ENCODE measurements around the gene RPTN.

The RPTN gene, protein sequence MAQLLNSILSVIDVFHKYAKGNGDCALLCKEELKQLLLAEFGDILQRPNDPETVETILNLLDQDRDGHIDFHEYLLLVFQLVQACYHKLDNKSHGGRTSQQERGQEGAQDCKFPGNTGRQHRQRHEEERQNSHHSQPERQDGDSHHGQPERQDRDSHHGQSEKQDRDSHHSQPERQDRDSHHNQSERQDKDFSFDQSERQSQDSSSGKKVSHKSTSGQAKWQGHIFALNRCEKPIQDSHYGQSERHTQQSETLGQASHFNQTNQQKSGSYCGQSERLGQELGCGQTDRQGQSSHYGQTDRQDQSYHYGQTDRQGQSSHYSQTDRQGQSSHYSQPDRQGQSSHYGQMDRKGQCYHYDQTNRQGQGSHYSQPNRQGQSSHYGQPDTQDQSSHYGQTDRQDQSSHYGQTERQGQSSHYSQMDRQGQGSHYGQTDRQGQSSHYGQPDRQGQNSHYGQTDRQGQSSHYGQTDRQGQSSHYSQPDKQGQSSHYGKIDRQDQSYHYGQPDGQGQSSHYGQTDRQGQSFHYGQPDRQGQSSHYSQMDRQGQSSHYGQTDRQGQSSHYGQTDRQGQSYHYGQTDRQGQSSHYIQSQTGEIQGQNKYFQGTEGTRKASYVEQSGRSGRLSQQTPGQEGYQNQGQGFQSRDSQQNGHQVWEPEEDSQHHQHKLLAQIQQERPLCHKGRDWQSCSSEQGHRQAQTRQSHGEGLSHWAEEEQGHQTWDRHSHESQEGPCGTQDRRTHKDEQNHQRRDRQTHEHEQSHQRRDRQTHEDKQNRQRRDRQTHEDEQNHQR

DNA sequence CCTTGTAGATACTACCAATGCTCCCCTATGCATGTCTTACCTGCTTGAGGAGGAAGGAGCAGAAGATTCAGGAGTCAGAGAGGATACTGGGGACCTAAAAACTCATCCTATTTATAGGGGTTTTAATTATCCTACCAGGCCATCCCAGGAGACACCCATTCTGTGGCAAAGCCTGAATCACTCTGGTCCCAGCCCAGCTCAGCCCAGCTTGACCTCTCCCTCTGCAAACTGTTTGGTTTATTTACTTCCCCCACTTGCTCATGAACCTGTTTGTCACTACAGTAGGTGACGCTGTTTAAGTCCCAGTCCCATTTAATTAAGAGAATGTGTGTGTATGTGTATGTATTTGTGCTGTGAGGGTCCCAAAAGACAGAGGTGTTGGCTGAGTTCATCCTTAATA lies at the start of gene RPTN:
TSS of gene RPTN (minus strand) at position 85 of the 400 bp plus-strand sequence. CDS start 1,339 bp downstream, outside the sequence.
- DNase-seq: no peak

DNA sequence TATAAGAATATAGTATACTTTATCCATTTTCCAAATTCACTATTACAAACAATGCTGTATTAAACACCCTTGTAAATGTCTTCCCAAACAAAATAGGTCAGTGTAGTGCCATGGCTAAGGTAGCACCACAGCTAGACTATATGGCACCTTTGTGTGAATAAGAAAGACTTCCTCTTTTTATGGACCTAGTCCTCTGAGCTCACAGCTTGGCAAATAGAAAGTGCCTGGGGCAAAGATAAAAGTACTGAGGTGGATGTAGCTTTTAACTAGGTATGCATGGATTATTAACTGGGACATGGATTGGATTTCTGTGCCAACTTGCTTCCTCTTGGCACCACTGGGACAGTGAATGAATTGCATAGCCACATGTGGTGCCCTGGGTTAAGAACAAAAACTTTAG lies 40.0 kb upstream of the RPTN start:
- no peak for DNase-seq

DNA sequence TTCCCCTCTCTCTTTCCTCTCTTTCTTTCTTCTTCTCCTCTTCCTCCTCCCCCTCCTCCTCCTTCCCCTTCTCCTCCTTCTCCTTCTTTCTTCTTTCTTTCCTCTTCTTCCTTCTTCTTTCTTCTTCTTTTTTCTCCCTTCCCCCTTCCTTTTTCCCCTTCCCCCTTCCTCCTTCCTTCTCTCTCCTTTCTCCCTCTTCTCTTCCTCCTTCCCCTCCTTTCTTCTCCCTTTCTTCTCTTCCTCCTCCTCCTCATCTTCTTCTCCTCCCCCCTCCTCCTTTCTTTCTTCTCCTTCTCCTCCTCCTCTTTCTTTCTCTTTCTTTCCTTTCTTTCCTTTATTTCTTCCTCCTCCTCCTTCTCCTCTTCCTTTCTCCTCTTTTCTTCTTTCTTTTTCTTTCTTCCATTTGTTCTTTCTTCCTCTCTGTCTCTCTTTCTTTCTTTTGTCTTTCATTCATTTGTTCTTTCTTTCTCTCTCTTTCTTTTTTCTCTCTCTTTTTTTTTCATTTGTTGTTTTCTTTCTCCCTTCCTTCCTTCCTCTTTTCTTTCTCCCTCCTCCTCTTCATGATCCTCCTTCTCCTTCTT lies 38.4 kb upstream of the RPTN start:
- DNase-seq: no peak

DNA sequence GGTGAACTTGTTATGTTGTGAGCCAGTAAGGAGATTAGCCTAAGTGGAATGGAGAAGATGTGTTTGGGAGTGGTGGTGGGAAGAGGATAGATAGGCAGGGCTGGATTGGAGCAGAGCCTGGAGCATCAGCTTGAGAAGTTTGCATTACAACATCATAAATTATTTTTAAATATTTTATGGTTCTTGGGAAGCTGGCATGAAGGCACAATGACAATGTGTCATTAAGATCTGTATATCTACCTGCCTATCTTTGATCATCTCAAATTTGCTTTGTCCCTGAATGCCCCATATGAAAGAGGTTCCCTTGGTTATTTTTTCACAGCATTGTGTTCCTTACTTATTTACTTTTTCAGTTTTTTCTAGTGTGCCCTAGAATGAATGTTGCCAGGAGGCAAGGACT lies 32.7 kb upstream of the RPTN start:
- DNase-seq: no peak

DNA sequence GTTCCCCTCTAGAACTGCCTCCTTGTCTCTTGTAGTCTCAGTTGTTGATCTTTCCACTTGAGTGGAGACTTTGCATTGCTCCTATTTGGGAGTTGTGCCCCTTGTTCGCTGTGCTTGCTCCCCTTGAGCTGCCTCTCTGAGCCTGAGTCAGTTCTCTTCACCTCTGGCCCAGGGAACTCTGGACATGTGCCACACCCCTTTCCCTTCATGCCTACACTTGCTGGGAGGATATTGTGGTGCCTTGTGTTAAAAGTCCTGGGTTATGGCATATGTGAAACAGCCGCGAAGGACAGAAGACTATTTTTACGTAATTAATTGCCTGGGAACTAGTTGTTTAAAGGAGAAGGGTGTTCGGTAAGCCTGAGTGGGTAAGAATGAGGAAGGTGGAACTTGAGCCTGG lies 32.2 kb upstream of the RPTN start:
- no peak for DNase-seq

DNA sequence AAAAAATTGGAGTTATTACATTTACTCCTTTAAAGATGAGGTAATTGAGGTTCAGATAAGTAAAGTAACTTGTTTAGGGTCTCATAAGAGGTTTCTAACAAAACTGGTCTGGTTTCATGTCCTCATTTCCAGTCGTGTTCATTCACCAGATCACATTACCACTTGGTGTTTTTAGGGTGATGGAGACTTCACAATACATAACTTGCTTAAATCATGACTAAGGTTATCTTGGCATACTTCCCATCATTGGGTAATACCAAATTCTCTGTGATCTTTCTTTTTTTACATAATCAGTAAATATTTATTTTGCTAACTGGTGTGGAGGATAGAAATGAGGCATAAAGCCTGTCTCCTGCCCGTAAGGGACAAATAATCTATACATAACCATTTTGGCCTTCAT lies 31.6 kb upstream of the RPTN start:
- no peak for DNase-seq

DNA sequence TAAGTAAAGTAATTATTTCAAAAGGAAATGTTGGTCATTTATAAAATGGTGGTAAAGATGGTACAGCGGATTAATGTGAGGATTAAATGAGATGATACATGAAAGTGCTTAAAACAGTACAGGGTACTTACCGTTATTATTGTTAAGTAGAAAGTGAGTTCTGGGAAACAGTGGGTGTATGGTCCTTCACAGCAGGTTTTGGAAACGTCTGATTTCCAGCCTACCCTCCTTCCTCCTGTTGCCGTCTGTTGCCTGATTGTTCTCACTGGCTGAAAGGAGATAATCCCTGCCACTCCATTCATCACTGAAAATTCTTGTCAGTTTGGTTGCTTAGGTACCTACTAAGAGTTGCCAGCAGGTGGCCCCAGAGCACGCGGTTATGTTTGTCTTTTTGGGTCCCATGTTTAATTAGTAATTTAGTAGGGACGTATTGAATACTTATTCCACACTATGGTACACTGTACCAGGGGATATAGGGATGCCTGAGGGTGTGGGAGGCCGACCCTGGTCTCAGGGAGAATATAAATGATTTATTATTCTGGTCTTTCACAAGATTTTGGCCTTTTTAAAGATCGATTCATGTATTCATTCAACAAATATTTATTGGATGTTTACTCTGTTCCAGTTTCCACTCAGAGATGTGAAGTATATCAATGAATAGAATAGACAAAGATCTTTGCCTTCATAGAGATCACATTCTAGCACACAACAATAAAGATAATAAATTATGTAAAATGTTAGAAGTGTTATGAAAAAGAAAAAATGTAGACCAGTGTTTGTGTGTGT lies 30.8 kb upstream of the RPTN start:
- DNase-seq: peak; percentile 64

DNA sequence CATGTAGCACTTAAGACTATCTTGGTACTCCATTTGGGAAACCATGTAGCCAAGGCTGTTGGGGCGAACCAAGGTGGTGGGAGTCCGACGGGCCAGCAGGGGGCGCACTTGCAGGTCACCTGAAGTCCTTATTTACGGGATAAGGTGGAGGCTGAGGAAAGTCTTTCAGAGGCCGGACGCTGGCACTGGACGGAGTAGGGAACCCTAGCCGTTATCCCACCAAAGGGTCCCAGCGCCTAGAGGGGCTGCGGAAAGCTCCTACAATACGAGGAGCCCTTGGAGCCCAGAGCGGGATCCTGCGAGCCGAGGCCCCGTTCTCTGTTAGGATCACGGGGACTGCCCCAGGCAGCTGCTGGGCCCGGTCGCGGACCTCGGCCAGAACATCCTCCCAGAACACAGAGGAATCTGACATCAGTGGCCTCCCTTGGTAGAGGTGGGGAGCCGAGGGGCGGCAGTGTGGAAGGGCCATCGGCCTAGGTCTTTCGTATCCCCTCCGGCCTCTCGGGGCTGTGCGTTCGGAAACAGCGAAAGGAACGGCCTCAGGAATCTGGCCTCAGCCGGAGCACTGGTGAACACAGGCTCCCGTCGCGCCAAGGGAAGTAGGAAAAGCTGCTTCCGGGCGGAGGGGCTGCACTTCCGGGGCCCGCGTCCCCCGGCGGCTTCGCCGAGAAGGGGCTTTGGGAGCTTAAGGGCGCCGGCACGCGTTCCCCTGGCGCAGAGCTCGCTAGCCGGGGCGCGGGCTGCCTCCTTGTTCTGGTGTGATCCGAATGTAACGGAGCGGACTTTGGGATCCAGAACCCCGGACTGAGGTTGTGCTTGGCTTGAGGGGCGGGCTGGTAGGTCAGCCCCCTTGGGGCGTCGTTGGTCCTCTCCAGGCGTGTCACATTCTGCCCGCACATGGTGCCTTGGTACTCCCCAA lies 29.9 kb upstream of the RPTN start:
- DNase-seq: peak; percentile 79

DNA sequence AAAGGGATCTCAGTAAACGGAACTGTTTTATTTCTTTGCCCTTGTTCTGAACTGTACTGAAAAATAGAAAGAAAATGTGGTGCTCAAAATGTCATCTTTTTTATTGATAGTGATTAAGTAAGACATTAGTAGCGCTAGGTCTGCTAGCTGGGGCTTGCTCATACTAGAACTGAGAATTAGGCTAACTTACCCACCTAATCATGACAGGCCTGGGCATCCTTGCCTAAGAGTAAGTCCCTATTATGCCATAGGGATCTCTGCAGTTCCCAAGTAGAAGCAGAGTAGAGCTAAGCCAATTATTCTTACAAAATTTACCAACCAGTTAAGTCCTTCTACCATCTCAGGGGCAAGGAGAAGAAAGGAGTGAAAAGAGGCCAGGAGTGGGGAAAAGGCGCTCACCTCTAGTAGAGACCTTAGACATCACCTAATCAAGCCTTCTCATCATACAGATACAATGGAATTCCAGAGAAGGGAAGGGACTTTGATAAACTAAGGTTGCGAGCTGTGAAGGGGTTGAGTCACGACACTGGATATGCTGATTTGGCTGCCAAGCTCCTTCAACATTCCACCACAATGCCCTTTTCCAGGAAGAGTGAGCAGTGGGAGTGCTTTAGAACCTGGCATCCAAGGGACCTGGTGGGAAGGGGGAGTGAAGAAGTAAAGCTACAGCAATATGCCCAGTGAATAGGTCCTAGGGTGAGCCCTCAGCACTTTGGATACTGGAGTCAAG lies 27.7 kb upstream of the RPTN start:
- no peak for DNase-seq

DNA sequence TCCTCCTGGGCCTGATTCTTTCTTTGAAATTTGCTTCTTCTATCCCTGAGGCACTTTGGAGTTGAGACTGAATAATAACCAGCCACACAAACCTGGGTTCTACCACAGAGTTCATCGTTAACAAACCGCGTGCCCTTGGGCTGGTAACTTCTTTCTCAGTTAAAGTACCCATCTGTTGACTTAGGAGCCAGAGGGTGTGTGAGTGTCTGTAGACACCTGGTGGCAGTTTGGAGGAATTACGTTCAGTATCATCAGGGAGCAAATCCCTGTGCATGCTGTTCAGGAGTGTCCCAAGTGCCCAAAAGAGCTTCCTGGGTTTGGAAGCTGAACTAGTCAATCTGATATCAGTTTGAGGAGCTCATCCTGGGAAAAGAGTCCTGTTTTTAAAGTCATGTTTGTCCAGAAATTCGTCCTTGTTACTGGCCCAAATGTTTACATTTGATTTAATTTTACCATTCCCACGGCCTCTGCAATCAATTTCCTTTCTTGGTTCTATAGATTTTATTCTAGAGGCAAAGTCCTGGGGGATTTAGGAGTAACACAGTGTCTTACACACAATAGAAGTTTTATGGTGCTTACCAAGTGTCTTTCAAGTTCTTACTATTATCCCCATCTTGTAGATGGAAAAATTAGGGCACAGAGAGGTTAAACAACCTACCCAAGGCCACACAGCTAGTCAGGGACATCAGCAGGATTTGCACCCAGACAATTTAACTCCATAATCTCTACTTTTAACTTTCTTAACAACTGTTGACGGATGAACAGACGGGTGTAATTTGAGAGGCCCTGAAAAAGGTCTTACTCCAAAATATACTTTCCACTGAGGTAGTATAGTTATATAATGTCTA lies 26.7 kb upstream of the RPTN start:
- peak; percentile 11 for DNase-seq

DNA sequence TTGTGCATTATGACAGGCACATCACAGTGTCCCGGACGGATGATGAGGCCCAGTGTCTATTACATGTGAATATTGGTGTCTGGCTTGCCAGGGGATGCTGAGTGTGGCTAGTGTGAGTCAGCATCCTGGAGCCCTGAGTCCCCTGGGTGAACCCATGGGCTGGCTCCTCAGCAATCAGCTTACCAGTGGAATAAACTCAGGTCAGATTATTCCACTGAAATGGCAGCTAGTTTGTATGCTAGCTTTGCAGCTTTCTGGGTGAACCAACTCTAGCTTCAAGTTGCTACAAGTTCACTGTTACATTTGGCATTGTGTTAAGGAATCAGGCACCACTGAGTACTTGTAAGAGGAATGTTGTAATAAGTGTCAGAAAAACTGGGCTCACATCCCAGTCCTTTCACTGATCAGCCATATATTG lies 23.9 kb upstream of the RPTN start:
- DNase-seq: no peak

DNA sequence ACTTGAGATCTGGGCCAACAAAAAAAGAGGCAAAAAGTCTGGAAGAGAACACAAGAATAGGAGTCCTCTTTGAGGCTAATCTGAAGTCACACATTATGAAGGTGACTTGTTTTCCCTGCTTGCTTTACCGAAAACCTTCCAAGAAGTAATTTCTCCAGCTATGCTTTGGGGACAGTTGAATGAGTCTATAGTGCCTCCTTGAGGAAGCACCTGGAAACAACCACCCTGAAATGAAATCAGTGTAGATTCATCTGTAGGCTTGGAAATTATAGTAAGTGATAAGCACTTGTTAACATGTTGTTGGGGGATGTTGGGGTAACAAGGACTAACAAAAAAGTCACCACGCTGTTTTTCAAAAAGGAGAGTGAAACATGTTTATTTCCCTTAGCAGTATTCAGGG lies 23.4 kb upstream of the RPTN start:
- DNase-seq: no peak

DNA sequence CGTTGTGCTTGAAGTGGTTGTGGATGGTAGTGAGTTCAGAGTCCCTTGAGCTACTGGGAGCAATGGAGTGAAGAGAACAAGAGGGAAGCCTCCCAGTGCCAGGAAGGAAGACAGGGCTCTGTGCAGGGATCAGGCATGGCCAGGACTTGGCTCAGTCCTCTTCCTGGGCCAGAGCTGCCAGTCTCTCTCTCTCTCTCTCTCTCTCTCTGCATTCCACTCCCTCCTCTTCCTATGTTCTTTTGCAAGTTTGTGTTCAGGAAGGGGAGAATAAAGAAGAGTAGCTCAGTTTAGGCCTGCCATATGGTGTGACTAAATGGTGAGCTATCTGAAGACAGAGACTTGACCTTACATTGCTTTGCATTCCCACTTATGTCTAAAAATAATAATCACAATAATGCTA lies 20.5 kb upstream of the RPTN start:
- DNase-seq: no peak

DNA sequence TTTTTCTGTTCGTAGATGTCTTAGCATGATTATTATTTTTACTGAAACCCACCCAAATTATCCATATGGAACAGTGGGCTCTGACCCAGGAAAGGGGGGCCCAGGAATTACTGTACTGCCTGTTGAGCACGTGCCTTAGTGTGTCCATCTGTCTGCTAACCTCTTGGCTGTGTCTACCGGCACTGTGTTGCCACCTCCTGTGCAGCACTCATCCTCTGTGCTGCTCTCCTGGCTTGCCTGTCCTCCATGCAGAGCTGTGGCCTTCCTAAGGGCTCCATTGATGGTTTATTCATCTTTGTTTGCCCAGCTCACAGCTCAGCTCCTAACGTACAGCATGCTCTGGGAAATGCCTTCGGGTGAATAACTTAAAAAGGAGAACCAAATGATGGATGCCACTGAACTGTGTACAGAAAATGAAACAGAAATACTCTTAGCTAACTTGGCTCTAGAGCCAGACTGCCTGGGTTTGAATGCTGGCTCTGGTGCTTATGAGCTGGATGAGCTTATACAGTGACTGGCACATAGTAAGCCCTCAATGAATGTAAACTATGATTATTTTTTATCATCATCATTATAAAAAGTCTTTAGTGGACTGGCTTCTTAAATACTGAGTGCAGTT lies 11.4 kb upstream of the RPTN start:
- no peak for DNase-seq

DNA sequence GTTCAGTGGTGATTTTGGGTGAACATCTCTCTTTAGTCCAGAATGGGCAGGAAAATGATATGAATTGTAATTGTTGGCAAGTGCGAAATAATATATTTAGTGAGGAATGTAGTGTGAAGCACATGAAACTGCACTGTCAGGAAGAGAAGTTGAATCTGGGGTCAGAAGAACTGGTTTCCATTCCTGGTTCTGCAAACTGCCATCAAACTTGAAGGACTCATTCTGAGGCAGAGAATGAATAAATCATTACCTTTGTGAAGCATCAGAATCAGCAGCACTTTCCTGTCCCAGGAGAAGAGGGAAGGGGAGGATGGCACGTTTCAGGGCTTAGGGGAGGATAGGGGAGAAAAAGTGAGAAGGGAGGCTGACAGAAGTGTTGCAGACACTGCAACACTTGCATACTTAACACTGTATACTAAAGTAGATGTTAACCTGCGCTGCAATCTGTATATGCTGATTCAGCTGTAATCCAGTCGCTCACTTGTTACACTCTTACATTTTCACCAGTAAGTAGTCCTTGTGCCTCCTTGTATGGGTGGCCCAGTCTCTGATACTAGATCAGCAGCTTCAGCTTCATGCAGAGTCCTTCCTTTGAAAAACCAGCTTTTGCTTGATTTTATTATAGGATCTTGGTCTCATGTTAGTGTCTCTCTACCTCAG lies 10.5 kb upstream of the RPTN start:
- no peak for DNase-seq

DNA sequence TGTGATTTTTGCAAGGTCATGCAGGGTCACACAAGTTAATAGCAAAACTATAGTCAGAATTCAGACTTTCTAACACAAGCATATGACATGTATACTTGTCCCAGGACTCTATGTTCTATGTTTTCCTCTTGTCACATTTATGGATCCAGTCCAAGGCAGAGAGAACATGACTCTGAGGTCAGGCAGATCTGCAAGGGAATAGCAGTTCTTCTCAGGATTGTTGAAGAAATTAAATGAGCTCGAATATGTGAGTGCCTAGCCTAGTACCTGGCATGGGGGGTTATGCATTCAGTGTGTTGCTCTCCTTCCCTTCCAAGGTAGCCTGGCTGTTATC lies 9.5 kb upstream of the RPTN start:
- no peak for DNase-seq

DNA sequence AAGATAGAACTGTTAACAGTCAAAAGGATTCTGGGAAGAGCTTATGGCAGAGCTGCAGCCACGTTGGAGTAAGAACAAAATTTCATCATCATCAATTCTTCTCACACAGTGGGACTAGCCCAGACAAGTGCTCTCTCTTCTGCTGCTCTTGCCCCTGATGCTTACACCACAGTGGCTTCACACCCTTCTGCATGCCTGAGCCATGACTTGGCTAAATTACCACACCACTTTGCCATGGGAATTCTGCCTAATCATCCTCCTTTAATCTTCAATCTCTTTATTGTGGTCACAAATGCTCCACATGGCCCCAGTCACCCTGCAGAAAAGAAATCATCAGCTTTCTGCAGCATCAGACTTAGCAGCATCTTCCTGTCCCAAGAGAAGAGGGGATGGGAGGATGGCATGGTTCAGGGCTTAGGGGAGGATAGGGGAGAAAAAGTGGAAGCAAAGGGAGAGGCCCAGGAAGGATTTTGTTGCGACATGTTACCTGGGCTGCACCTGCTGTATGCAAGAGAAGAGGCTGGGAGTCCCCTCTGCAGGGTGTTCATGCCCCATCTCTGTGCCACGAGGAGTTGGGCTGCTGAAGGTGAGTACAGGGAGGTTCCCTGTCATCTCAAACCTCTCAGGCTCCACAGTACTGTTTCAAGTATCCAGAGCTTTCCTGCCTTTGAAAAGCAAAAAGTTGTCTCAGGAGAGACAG lies 9.0 kb upstream of the RPTN start:
- no peak for DNase-seq

DNA sequence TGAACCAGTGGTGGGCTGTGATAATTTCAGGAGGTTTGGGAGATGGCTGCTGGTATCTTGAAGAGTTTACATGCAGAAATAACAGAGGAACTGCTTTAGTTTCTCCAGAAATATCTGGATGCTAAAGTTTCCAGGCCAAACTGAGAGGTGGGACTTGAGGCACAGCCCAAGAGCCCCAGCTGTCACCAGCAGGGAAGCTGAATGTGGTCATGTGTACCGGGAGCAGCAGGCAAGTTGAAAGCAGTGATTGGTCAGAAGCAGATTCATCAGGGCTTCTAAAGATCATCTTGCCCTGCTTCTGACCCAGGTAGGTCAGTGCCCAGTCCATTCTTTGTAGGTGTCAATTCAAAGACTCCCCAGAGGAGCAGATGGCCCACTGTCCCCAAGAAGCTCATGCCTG lies 7.9 kb upstream of the RPTN start:
- no peak for DNase-seq
